Breast epithelium (tissue), 3 donors: ENCODE results near the gene ARFGAP1.

Experiments used
- CTCF ChIP-seq, 3 donors: fragments of 450-650 bp; IDR thresholded peaks; one replicate each; pipeline ENCODE4 v1.5.1; 2016 to 2017; ENCODE audit warnings: antibody characterized with exemption in 3 of 3, mild to moderate bottlenecking in 3 of 3, moderate library complexity in 3 of 3
- POLR2A ChIP-seq: fragments of 450-650 bp; IDR thresholded peaks from one replicate; pipeline ENCODE4 v1.6.1; 2016; ENCODE audit warnings: antibody characterized with exemption, mild to moderate bottlenecking, moderate library complexity

GRCh38 chr20:63262836-63263235, 9.8 kb upstream of the ARFGAP1 start:
- TF ChIP-seq CTCF (IDR thresholded peaks at IDR 0.05): no peak
- no peak for TF ChIP-seq POLR2A
